Frontal cortex (tissue), 4 donors: ENCODE measurements around the gene CDH23. TPM values are rescaled to one million over a fixed set of nuclear protein-coding genes. Genes with fewer than 3 reads are reported as not detected.

ENCODE experiments used
- DNase-seq, 2 donors: peaks; one replicate each; pipeline ENCODE4 v3.0.0; 2012; ENCODE audit warnings: low spot score in 2 of 2
- FAIRE-seq: peaks from 2 replicates; lab custom pipeline; 2012; peaks lifted over from hg19 to GRCh38; lab: Jason Lieb, UNC
- total RNA-seq: library from RNA; depleted of rRNA; stranded (reverse); fragments of >200 nt; gene quantifications from one replicate; pipeline ENCODE4 v1.2.3, GENCODE V29; 2014
- donor health status: control.
- donor health status: control.
- donor health status: control.

Gene CDH23
- total RNA-seq, 1 donor from 2014 or later, result 3.3 TPM

DNA sequence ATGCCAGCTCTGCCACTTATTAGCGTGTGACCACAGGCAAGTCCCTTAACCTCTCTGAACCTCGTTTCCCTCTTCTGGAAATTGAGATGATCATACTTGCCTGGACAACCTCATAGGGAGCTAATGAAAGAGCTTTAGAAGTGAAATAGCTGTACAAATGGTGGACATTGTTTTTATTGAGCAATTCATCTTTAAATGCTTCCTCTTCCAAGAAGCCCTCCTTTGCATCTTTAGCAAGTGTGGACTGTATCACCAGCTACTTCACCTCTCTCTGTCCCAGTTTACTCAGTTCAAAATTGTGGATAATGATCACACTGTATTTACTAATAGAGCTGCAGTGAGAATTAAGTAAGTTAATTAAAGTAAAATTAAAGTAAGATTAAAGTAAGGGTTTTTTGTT lies 61.7 kb downstream of the CDH23 start:
- DNase-seq (no peak), FAIRE-seq (no peak)

DNA sequence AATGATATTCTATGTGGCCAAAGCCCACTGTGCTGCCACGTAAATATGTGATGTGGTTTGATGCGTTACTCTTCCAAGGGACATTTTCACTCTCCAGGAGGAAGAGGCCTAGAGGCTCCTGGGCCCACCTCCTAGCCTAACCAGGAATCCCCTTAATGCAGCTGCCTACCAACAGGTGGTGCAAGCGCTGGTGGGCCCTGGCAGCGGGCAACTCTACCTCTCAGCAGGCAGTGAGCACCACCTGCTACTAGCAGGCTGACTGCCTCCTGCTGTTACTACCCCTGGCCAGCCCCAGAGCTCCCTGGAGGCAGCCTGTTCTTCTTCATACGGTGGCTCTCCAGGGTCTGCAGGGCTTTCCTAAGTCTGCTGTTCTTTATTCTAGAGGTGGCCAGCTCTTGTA lies 62.8 kb downstream of the CDH23 start:
- FAIRE-seq (no peak), DNase-seq (no peak)

DNA sequence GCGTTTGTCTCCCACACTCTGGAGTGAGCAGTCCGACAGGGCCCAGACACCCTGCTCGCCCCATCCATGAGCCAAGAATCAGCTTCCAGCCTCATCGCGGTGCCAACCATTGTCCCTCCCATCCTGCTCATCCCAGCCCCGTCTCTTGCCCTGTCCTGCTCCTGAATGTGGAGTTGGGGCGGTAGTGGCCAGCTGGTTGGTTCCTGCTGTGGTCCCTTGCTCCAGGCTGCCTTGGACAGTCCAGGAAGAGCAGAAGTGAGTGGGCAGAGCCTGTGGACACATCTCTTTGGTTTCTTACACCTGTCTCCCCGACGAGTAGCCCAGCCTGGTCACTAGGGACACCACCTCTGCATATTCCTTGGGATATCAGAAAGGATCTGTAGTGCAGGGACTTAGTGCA lies 63.9 kb downstream of the CDH23 start:
- no peak for FAIRE-seq
- no peak for DNase-seq

DNA sequence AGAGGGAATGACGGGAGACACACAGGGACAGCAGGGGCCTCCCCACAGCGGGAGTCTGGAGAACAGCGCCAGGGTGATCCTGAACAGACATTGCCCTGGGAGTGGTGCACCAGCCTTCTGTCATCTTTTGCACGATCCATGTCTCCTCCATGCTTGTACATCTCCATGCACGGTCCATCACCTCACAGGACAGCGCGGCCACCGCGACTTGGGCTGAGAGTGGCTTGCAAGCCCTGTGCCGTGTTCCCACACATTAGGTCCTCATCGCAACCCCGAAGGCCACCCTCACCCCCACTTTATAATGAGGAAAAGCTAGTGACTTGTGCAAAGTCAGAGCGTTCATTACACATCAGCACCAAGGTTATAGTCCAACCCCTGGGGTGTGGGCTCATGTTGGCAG lies 64.7 kb downstream of the CDH23 start:
- FAIRE-seq (no peak), DNase-seq (no peak)

DNA sequence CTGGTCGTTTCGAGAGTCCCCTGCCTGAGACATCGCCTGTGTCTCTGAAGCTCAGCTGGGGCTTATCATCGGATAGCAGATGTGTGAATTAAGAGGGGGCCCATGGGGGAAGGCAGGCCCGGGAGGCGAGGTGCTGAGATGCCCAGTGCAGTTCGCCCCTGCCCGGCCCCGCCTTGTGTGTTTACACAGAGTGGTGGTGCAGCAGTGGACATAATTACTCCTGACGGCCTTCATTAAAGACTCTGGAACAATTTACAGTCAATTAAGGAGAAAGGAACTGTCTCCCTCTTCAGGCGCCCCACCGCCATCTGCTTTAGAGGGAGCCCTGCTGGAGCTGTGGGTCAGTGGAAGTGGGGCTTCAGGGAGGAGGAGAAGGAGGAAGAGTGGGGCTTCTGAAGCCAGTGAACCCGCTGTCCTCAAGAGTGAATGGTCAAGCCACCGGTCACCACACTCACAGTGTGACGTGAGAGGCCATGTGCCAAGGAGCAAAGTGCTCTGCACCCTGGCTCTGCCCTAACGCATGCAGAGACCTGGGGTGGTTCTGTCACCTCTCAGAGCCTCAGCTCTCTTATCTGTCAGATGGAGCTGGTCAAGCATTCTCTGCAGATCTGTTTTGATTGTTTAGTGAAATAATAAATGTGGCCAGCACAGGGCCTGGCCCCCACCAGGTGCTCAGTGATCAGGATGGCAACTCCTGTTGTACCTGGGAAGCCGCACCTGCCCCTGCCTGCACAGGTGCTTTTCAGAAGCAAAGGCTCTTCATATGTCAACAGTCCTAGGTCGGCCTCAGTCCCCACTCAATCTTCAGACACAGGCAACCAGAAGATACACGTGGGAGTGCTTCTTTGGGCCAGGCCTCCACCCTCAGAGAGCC lies 65.6 kb downstream of the CDH23 start:
- FAIRE-seq, result no peak
- DNase-seq, result no peak

DNA sequence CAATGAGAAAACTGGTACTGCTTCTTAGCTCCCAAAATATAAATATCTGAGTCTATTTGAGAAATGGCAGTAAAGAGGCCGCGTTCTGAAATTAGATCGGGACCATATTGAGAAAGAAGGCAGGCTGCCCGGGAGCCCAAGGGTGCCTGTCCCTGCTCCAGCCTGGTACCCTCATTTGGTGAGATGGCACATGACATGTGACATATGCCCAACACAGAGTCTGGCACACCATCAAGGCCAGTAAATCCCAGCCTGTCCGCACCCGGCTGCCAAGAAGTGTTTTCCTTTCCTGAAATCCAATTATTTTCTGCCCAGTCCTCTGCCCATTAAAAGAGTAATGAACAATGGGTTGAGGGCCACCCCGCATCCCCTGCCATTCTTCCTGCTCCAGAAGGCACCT lies 66.4 kb downstream of the CDH23 start:
- FAIRE-seq (no peak), DNase-seq (no peak)

DNA sequence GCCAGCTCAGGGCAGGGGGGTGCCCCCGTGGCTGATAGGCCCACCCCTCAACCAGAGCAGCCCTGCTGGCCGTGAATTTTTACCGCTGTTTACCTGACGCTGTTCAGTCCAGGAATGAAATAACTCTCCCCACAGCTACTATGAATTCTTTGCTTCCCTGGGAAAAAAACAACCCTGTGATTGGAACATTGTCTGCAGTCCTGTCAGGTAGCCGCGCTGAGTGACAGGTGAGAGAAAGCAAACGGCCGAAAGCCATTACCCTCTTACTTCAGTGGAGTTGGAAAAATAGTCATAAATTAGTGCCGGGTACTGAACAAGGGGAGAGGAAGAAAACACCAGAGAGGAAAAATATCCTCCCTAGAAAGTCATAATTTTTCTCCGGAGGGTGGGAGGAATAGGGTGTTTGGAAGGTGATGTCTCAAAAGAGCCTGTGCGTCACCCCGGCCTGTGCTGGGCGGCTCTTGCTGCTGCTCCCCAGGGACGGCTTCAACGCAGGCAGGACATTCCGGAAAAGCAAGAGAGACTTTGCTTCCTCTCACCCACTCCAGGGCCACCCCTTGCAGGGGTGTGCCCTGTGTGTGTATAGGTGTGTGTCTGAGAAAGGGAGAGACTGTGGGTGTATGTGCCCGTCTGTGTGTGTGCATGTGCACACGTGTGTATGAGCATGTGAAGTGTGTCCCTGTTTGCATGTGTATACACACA lies 69.0 kb downstream of the CDH23 start:
- no peak for FAIRE-seq
- DNase-seq, result no peak

DNA sequence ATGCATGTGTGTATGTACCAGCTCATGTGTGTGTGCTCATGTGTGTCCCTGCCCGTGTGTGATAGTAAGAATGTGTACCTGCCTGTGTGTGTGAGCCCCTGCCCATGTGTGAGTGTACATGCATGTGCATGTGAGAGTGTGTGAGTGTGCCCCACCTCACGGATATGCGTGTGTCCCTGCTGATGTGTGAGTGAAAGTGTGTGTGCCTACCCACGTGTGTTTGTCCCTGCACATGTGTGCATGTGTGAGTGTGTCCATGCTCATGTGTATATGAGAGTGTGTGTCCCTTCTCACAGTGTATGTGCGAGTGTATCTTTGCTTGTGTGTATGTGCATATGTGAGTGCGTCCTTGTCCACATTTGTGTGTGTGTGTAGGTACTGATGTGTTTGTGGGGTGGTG lies 69.6 kb downstream of the CDH23 start:
- no peak for FAIRE-seq
- no peak for DNase-seq

DNA sequence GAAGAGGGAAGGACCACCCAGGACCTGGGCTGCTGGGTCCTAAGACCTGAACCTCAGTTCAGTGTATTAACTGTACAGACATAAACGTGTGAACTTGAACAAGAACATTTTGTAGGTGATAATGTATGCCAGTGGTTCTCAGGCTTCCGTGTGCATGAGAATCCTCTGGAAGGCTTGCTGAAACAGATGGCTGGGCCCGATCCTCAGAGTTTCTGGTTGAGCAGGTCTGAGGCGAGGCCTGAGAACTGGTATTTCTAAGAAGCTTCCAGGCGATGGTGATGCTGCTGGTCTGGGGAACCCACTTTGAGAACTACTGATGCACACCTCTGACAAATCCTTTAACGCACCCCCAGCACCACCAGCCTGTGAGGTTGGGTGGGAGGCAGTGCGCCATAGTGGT lies 70.4 kb downstream of the CDH23 start:
- no peak for DNase-seq
- FAIRE-seq, result no peak

DNA sequence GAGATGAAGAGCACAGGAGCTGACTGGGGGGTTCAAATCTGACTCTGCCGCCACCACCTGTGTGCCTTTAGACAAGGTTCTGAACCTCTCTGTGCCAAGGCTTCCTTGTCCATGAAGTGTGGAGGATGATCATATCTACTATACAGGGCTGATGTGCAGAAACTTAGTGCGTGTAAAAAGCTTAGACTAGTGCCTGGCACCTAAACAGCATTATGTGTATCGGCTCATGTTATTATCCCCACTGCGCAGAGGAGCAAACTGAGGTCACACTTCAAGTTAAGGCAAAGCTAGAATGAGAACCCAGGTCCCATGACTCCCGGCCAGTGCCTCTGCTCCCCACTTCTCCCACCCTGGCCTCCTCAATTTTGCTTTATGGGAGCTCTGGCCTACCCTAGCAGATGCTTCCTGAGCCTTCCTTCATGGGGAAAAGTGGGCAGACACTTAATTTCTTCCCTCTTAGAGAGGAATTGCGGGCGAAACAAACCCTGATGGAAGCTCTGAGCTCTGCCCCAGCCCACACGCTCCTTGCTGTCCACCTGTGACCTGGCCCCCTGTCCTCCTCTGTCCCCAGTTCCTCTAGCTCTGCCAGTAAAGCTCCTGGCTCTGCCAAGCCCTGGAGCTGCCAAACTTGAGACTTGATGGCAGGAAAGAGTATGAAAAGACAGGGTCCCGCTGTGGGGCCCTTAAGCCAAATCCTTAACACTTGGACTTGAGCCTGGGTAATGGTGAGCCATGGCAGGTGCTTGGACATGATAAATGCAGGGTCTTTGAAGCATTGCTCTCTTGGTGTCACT lies 71.0 kb downstream of the CDH23 start:
- FAIRE-seq, result no peak
- no peak for DNase-seq

DNA sequence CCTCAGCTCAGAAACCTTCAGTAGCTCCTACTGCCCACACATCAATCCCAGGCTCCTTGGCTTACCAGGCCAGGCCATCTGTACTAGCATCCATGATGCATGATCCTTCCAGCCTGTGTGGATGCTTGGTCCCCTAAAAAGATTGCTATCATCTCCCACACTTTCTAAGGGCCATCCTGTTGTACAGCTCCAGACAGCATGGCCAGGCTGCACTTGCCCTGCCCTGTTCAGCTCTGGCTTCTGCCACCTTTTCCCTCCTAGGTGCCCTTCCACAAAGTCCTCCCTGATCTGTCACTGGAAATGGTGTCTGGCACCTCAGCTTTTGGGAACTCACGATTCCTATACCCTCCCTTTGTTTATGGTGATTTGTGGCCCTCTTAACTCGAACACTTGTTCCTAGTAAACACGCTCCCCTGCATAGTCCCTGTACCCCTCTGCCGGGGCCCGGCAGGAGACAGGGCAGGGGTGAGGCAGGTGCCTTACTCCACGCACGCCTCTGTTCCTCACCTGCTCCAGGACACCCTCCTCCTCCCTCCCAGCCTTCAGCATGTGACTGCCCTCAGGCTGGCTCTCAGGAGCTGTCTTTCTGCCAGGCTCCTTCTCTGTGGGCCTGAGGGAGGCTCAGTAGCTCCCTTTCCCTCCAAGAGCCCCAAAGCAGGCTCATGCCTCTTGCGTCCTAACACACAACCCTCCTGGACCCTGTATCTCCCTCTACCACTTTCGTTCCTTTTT lies 71.8 kb downstream of the CDH23 start:
- no peak for DNase-seq
- FAIRE-seq, result no peak

DNA sequence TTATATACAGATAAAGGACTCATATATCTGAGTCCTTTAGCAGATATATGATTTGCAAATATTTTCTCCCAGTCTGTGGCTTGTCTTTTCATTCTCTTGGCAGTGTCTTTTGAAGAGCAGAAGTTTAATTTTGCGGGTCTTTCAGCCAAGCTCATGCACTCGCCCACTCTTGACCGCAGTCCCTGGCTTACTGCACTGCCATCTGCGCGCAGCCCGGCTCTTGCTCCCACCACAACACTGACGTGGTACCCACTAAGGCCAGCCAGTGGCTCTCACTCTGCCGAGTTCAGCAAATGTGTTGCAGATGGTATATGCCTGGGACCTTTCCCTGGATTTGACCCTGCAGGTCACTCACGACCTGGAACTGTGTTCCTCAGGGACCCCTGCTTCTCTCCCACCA lies 74.3 kb downstream of the CDH23 start:
- DNase-seq, result no peak

DNA sequence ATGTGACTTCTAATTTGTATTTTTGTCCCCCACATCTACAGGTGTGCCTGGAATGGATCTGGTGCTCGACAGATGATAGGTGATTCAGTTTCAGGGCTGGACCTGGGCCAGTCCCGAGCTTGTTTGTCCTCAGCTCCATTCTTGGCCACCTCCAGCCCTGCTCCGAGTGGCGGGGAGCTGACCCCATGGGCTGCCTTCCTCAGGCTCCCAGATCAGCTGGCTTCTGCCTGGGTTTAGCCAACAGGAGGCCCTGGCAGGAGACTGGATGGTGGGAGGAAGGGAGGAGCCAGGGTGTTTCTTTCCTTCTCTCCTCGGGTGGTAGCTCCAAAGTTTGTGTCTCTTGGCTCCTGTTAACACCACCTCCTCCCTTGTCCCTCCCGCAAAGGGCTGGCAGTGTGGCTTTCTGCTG lies 75.2 kb downstream of the CDH23 start:
- DNase-seq (no peak), FAIRE-seq (no peak)

More for the DNA sequence above, 74.3 kb downstream of the CDH23 start:
- FAIRE-seq, result no peak

DNA sequence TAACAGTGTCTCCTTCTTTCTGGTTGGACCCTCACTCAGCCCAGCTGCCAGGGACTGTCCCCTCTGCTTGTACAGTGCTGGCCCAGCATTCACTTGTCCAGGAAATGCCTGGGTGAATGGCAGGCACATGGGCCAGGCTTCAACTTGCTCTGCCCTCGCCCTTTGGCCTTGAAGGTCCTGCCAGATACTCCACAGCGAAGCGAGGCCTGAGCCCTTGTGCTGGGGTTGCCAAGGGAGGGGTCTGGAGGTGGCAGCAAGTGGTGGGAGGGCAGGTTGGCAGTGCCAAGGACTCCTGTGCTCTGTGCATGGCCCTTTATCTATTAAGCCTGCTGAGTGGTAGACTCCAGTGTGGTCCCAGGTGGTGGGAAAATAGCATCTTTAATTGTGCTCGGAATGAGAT lies 75.7 kb downstream of the CDH23 start:
- DNase-seq (no peak), FAIRE-seq (no peak)

DNA sequence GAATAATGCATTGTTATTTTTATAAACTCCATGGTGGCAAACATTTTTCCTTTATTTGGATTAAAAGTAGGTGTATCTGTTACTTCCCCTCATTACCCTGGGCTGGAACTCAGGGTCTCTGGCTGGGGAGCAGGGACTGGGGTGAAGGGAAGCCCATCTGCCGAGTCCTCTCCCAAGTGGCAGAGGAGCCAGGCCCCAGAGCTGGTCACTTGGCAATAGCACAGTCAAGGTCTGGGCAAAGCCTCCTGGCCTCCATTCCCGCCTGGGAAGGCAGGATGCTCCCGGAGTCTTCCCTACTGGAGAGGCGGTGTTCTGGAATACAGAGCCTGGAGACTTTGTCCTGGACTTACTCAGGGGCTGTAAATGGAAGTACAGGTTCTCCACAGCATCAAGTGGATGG lies 76.2 kb downstream of the CDH23 start:
- DNase-seq, result no peak
- FAIRE-seq, result no peak

DNA sequence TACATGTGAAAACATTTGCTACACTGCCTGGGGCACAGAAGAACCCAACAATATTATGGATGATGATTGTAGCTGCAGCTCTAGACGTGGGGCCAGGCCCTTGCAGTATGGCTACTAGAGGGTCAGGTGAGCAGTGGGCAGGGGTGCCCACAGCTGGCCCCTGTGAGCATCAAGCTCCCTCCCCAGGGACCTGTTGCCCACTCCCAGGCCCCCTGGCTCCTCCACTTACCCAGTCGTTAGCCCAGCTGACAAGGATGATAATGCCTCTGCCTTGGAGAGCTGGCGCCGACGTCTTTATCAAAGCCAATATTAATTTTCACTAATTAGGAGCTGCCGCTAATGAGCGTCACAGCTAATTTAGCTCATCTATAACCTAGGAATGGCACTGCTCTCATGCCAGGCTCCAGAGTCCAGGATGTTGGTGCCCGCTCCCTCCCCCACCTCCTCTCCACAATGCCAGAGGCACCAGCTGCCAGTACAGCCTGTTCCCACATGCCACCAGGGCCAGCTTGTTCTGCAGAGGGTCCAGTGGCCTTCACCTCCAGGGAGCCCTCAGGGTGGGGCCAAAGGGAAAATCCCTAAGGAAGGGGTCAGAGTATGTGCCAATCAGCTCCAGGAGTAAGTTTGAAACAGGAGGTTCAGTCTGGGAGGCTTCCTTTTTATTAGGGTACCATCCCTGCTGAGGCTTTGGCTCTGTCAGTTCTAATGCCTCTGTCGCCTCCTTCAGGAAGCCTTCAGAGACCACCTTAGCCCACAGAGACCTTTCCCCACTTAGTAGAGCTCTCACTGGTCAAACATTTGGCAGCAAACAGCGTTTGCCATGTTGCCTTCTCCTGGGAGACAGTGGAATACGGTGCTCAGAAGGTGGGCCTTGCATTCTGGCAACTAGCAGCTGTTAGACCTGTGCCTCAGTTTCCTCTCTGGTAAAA lies 77.2 kb downstream of the CDH23 start:
- no peak for FAIRE-seq
- DNase-seq, result no peak

DNA sequence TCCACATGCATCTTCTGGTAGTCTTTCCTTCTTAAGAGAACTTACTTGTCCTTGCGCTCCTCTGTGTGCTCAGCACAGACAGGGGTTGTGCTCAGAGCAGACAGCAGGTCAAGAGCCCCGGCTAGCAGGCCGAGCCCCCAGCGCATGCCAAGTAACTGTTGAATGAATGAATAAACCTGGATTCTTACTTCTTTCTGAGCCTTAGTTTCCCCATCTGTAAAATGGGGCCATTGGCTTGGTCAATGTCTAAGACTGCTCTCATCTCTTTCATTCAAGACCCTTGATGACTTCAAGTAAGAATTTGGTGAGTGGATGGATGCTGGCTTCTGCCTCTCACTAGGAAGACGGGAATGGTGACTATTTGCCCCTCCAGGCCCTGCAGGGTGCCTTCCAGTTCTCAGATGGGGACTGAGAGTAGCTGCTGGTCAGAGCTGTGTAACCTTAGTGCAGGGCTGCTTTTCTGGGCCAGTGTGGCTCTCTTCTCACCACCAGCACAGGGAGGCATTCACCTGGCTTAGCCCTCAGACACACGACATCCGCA lies 78.1 kb downstream of the CDH23 start:
- DNase-seq (no peak), FAIRE-seq (no peak)

DNA sequence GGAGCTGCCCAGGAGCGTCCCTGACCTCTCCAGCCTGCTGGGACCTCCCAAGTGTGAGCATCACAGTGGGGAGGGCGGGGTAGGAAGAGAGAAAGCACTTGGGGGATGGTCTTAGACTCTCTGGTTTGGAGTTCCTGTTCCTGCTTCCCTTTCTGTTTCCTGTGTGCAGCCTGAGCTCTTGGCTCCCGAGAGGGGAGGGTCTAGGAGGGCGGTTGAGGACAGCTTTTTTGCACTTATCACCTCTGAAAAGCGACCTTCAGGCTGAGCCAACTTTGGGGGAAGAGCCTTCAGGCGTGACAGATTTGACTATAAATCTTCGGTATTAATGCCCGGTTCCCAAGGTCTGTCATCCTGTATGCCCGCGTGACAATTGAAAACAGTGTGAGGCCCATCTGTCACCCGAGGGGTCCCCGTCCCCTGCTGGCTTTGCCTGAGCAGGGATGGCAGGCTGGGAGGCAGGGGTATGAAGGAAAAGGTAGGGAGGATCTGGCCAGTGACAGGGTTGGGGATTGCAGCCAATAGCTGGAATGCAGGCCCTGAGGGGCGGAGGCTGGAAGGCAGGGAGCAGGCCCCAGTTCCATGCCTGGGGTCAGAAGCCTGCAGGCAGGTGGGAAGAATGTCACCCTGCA lies 78.6 kb downstream of the CDH23 start:
- no peak for FAIRE-seq
- DNase-seq, result no peak
